ENCODE data around the gene SMTN.

The SMTN gene

GRCh38 chr22:31083923-31084810, 3.0 kb downstream of the SMTN start:
- TF ChIP-seq CTCF (IDR thresholded peaks at IDR 0.05; ENCODE audit: control insufficient read depth, extremely low read depth, insufficient read depth): no peak
- H3K4me3 ChIP-seq (ENCODE audit: low read depth, low read length): no peak overlapping the region
- no peak for DNase-seq (ENCODE audit: low read depth)

GRCh38 chr22:31084811-31085492, 3.8 kb downstream of the SMTN start:
- DNase-seq (ENCODE audit: low read depth): no peak
- TF ChIP-seq CTCF (IDR thresholded peaks at IDR 0.05; ENCODE audit: control insufficient read depth, extremely low read depth, insufficient read depth): no peak
- H3K4me3 ChIP-seq (ENCODE audit: low read depth, low read length): no peak overlapping the region

- TF ChIP-seq CTCF (IDR thresholded peaks at IDR 0.05; ENCODE audit: control insufficient read depth, extremely low read depth, insufficient read depth): no peak
- no peak overlapping the region for H3K4me3 ChIP-seq (ENCODE audit: low read depth, low read length)
- DNase-seq (ENCODE audit: low read depth): no peak
Measured at GRCh38 chr22:31085493-31085824, 4.3 kb downstream of the SMTN start.

GRCh38 chr22:31085928-31086327, 4.8 kb downstream of the SMTN start:
- H3K4me3 ChIP-seq (ENCODE audit: low read depth, low read length): no peak overlapping the region
- DNase-seq (ENCODE audit: low read depth): no peak
- no peak for TF ChIP-seq CTCF (IDR thresholded peaks at IDR 0.05; ENCODE audit: control insufficient read depth, extremely low read depth, insufficient read depth)

- no peak for TF ChIP-seq CTCF (IDR thresholded peaks at IDR 0.05; ENCODE audit: control insufficient read depth, extremely low read depth, insufficient read depth)
- no peak overlapping the region for H3K4me3 ChIP-seq (ENCODE audit: low read depth, low read length)
- DNase-seq (ENCODE audit: low read depth): no peak
Measured at GRCh38 chr22:31086703-31087330, 5.7 kb downstream of the SMTN start.

- no peak overlapping the region for H3K4me3 ChIP-seq (ENCODE audit: low read depth, low read length)
- TF ChIP-seq CTCF (IDR thresholded peaks at IDR 0.05; ENCODE audit: control insufficient read depth, extremely low read depth, insufficient read depth): no peak
- DNase-seq (ENCODE audit: low read depth): no peak
Measured at GRCh38 chr22:31087744-31088215, 6.7 kb downstream of the SMTN start.
